ENCODE data around the gene FBXW2.

GRCh38 chr9:120757026-120757913, 35.9 kb downstream of the FBXW2 start:
- TF ChIP-seq CTCF (IDR thresholded peaks at IDR 0.05) (no peak), EP300 (IDR thresholded peaks at IDR 0.05) (no peak), POLR2AphosphoS5 (IDR thresholded peaks at IDR 0.05) (no peak), POLR2A (IDR thresholded peaks at IDR 0.05) (no peak)

All from stomach (tissue), 4 donors.